M059J (cell line): Measurements from ENCODE around the gene CACNG8. TPM values are rescaled to one million over a fixed set of nuclear protein-coding genes. Genes with fewer than 3 reads are reported as not detected.
"Not testable (repeated sequence)": the region's sequence is repeated elsewhere in the genome, so short reads cannot be mapped to it uniquely, and the experiment has no call there.

Source experiments
- DNase-seq: peaks from one replicate; pipeline ENCODE4 v3.0.0-alpha.2; 2012; ENCODE audit warnings: low read depth
- total RNA-seq: library from RNA; depleted of rRNA; stranded (reverse); fragments of >200 nt; shearing (Covaris generic); gene quantifications from 2 replicates; pipeline ENCODE4 v1.2.3, GENCODE V29; 2014; rRNA removed

The CACNG8 gene
- total RNA-seq, 1 experiment from 2014 or later: 0.15 TPM

- DNase-seq: peak; percentile 86
Observed at GRCh38 chr19:54035215-54036178, 72.8 kb downstream of the CACNG8 start.

GRCh38 chr19:54036542-54036941 lies 73.8 kb downstream of the CACNG8 start:
- DNase-seq: not testable (repeated sequence)

Other genes with a start within 250 kb of the CACNG8 start
- gene NLRP12, start 138.6 kb upstream of the CACNG8 start, total RNA-seq: not detected in 2 replicates
- gene MYADM, start 95.1 kb upstream of the CACNG8 start, total RNA-seq: 26.6 and 41.1 TPM in 2 replicates
- gene PRKCG, start 80.7 kb upstream of the CACNG8 start, total RNA-seq: not detected in 2 replicates
- not detected in 2 replicates for gene CACNG7, start 53.7 kb upstream of the CACNG8 start, total RNA-seq
- gene CACNG6, start 28.7 kb downstream of the CACNG8 start, total RNA-seq: 0.07 and 0.12 TPM in 2 replicates
- gene VSTM1, start 101.0 kb downstream of the CACNG8 start, total RNA-seq: not detected in 2 replicates
- not detected in 2 replicates for gene TARM1, start 118.4 kb downstream of the CACNG8 start, total RNA-seq
- not detected in 2 replicates for gene OSCAR, start 137.9 kb downstream of the CACNG8 start, total RNA-seq
- 38.5 and 51.0 TPM in 2 replicates for gene NDUFA3, start 139.9 kb downstream of the CACNG8 start, total RNA-seq
- 14.7 and 23.5 TPM in 2 replicates for gene TFPT, start 152.7 kb downstream of the CACNG8 start, total RNA-seq
- 68.7 and 90.2 TPM in 2 replicates for gene PRPF31, start 152.8 kb downstream of the CACNG8 start, total RNA-seq
- gene CNOT3, start 174.8 kb downstream of the CACNG8 start, total RNA-seq: 11.9 and 18.4 TPM in 2 replicates
- 9.1 and 15.1 TPM in 2 replicates for gene LENG1, start 196.8 kb downstream of the CACNG8 start, total RNA-seq
- 0.39 TPM in 1 of 2 replicates, not detected in the other for gene TMC4, start 210.2 kb downstream of the CACNG8 start, total RNA-seq
- 310 and 461 TPM in 2 replicates for gene MBOAT7, start 226.6 kb downstream of the CACNG8 start, total RNA-seq
- 116 and 173 TPM in 2 replicates for gene TSEN34, start 228.4 kb downstream of the CACNG8 start, total RNA-seq
- 780 and 923 TPM in 2 replicates for gene RPS9, start 237.9 kb downstream of the CACNG8 start, total RNA-seq